Neural cell (in vitro differentiated cells): ENCODE results near the gene SUCLG1. TPM values are rescaled to one million over a fixed set of nuclear protein-coding genes. Genes with fewer than 3 reads are reported as not detected.

Source experiments
- H2AFZ ChIP-seq: fragments of 200-600, 300-800 bp; sonication (generic), shearing (Covaris generic); 2 replicates; pipeline ENCODE4 v1.6.0; 2014; ENCODE audit warnings: low read depth, mild to moderate bottlenecking, antibody characterized with exemption, low read length, moderate library complexity
- H3F3A ChIP-seq: fragments of 200-600 bp; shearing (Covaris generic); 2 replicates; pipeline ENCODE4 v1.6.1; 2016; ENCODE audit warnings: mild to moderate bottlenecking, moderate library complexity, mixed read lengths, antibody characterized with exemption, low read length; ENCODE audit not compliant: insufficient read depth, poor library complexity, severe bottlenecking
- H3K27ac ChIP-seq: fragments of 200-600, 300-800 bp; sonication (generic), shearing (Covaris generic); 2 replicates; pipeline ENCODE4 v1.5.1; 2014; ENCODE audit warnings: mild to moderate bottlenecking, low read length, moderate library complexity
- H3K27me3 ChIP-seq: fragments of 300-800, 200-600 bp; sonication (generic), shearing (Covaris generic); 2 replicates; pipeline ENCODE4 v1.6.0; 2014; ENCODE audit warnings: mild to moderate bottlenecking, low read depth, low read length, moderate library complexity; ENCODE audit not compliant: insufficient read depth
- H3K36me3 ChIP-seq: fragments of 300-800, 200-600 bp; sonication (generic), shearing (Covaris generic); 2 replicates; pipeline ENCODE4 v1.5.1; 2014; ENCODE audit warnings: mild to moderate bottlenecking, antibody characterized with exemption, low read length, moderate library complexity; ENCODE audit not compliant: insufficient read depth
- H3K4me2 ChIP-seq: fragments of 300-800, 200-600 bp; sonication (generic), shearing (Covaris generic); 2 replicates; pipeline ENCODE4 v1.6.0; 2014; ENCODE audit warnings: mild to moderate bottlenecking, low read length
- H3K4me3 ChIP-seq: fragments of 300-800, 200-600 bp; sonication (generic), shearing (Covaris generic); 2 replicates; pipeline ENCODE4 v1.5.1; 2014; ENCODE audit warnings: mild to moderate bottlenecking, low read length, moderate library complexity
- H3K79me2 ChIP-seq: fragments of 200-600 bp; shearing (Covaris generic); replicated peaks from 2 replicates; pipeline ENCODE4 v1.6.0; 2014; ENCODE audit warnings: mild to moderate bottlenecking, low read length, moderate library complexity; ENCODE audit not compliant: insufficient read depth
- H3K9ac ChIP-seq: fragments of 300-800, 200-600 bp; sonication (generic), shearing (Covaris generic); 2 replicates; pipeline ENCODE4 v1.6.1; 2016; ENCODE audit warnings: mild to moderate bottlenecking, low read length, mixed read lengths
- H3K9me2 ChIP-seq: fragments of 200-600 bp; shearing (Covaris generic); 2 replicates; pipeline ENCODE4 v1.6.1; 2016; ENCODE audit warnings: mild to moderate bottlenecking, low read length, mixed read lengths; ENCODE audit not compliant: insufficient read depth
- H3K9me3 ChIP-seq: fragments of 200-600, 300-800 bp; sonication (generic), shearing (Covaris generic); 2 replicates; pipeline ENCODE4 v1.6.1; 2016; ENCODE audit warnings: mild to moderate bottlenecking, mixed run types, low read length, moderate library complexity, mixed read lengths
- H4K20me1 ChIP-seq: fragments of 200-600 bp; shearing (Covaris generic); 2 replicates; pipeline ENCODE4 v1.6.1; 2016; ENCODE audit warnings: mild to moderate bottlenecking, mixed run types; ENCODE audit not compliant: insufficient read depth
- EP300 ChIP-seq: fragments of 450-650 bp; conservative IDR thresholded peaks from 2 replicates; pipeline ENCODE4 v1.6.1; 2014; ENCODE audit warnings: antibody characterized with exemption, mild to moderate bottlenecking, moderate library complexity; ENCODE audit not compliant: poor library complexity, severe bottlenecking
- EZH2 ChIP-seq: fragments of 200-600, 300-800 bp; shearing (Covaris generic), sonication (generic); IDR thresholded peaks from 2 replicates; pipeline ENCODE4 v1.6.1; 2014; ENCODE audit warnings: antibody characterized with exemption, low read length, borderline replicate concordance, mild to moderate bottlenecking; ENCODE audit not compliant: insufficient read depth, poor library complexity, severe bottlenecking
- MXI1 ChIP-seq: fragments of 450-650 bp; conservative IDR thresholded peaks from 2 replicates; pipeline ENCODE4 v1.6.1; 2014; ENCODE audit warnings: antibody characterized with exemption, mild to moderate bottlenecking; ENCODE audit not compliant: poor library complexity, severe bottlenecking
- POLR2AphosphoS5 ChIP-seq: IDR thresholded peaks from 2 replicates; pipeline ENCODE4 v1.6.1; 2012
- RAD21 ChIP-seq: fragments of 450-650 bp; conservative IDR thresholded peaks from 2 replicates; pipeline ENCODE4 v1.6.1; 2014; ENCODE audit warnings: antibody characterized with exemption, mild to moderate bottlenecking, moderate library complexity
- SMC3 ChIP-seq: fragments of 450-650 bp; conservative IDR thresholded peaks from 2 replicates; pipeline ENCODE4 v1.6.1; 2014; ENCODE audit warnings: antibody characterized with exemption, mild to moderate bottlenecking, moderate library complexity; ENCODE audit not compliant: poor library complexity
- TAF1 ChIP-seq: IDR thresholded peaks from 2 replicates; pipeline ENCODE4 v1.6.1; 2012; ENCODE audit warnings: low read depth
- polyA plus RNA-seq: library from polyadenylated mRNA; depleted of rRNA; stranded (reverse); fragments of >200 nt; gene quantifications from 2 replicates; pipeline ENCODE4 v1.2.3, GENCODE V29; 2014
- TF ChIP-seq, protein P1 (sequence below): IDR thresholded peaks from 2 replicates; pipeline ENCODE4 v1.6.1; 2012; ENCODE audit warnings: borderline replicate concordance
- TF ChIP-seq, protein P2 (sequence below): fragments of 450-650 bp; IDR thresholded peaks from 2 replicates; pipeline ENCODE4 v1.5.1; 2014; ENCODE audit warnings: antibody characterized with exemption, mild to moderate bottlenecking, moderate library complexity; ENCODE audit not compliant: poor library complexity, severe bottlenecking

Gene SUCLG1
- polyA plus RNA-seq, 1 donor from 2014 or later: 135 TPM

DNA sequence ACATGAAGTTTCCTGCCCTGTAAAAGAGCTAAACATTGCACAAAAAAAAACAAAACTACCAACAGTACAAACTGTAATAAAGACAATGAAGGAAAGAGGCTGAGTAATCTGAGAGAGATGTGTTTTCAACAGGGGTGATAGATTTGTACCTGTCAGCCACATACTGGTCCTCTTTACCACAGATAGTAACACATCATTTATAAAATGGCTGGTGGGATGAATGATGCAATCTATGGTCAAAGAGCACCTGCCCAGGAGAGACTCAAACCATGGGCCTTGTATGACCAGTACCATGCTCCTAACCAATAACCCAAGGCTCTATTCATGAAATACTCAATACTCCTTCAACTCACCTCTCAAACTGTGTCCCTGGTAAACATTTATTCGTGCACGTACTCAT lies 4.5 kb downstream of the SUCLG1 start:
- Histone ChIP-seq H3F3A (no peaks in the 10 kb centered on the region), H3K4me3 (no peak overlapping the region), H3K27ac (no peak overlapping the region), H3K9me3 (no peaks in the 10 kb centered on the region), H4K20me1 (no peaks in the 10 kb centered on the region), H3K36me3 (no peaks in the 10 kb centered on the region), H3K9me2 (no peaks in the 10 kb centered on the region), H3K27me3 (no peaks in the 10 kb centered on the region), H2AFZ (no peak overlapping the region), H3K9ac (no peak overlapping the region), H3K79me2 (peaks cover 38% of the 10 kb centered on the region), H3K4me2 (no peak overlapping the region)
- TF ChIP-seq EZH2 (no peak), RAD21 (no peak), POLR2AphosphoS5 (no peak), TAF1 (no peak), MXI1 (no peak), SMC3 (no peak)
- TF ChIP-seq, protein P1, sequence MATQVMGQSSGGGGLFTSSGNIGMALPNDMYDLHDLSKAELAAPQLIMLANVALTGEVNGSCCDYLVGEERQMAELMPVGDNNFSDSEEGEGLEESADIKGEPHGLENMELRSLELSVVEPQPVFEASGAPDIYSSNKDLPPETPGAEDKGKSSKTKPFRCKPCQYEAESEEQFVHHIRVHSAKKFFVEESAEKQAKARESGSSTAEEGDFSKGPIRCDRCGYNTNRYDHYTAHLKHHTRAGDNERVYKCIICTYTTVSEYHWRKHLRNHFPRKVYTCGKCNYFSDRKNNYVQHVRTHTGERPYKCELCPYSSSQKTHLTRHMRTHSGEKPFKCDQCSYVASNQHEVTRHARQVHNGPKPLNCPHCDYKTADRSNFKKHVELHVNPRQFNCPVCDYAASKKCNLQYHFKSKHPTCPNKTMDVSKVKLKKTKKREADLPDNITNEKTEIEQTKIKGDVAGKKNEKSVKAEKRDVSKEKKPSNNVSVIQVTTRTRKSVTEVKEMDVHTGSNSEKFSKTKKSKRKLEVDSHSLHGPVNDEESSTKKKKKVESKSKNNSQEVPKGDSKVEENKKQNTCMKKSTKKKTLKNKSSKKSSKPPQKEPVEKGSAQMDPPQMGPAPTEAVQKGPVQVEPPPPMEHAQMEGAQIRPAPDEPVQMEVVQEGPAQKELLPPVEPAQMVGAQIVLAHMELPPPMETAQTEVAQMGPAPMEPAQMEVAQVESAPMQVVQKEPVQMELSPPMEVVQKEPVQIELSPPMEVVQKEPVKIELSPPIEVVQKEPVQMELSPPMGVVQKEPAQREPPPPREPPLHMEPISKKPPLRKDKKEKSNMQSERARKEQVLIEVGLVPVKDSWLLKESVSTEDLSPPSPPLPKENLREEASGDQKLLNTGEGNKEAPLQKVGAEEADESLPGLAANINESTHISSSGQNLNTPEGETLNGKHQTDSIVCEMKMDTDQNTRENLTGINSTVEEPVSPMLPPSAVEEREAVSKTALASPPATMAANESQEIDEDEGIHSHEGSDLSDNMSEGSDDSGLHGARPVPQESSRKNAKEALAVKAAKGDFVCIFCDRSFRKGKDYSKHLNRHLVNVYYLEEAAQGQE: no peak

DNA sequence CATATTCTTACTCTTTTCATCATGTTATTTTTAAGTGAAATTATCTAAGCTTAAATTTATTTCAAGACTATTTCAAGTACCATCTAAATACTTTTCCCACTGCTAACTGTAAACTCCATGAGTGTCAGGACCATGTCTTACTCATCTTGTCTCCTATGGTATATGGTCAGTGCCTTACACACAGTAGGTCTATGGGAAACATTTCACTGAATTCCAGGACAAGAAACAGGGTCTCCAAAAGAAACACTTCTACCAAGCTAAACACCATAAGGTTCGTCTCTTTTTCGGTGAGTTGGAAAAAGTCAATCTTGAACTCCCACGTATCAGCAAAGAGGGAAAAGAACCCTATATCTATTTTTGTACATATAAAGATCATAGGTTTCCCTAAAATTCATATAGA lies 6.5 kb downstream of the SUCLG1 start:
- H3K27ac ChIP-seq: no peak overlapping the region
- H4K20me1 ChIP-seq: no peaks in the 10 kb centered on the region
- no peak for TF ChIP-seq EP300
- TF ChIP-seq POLR2AphosphoS5: no peak
- no peak for TF ChIP-seq SMC3
- no peak for TF ChIP-seq EZH2
- TF ChIP-seq MXI1: no peak
- TF ChIP-seq, protein P1: no peak
- no peak for TF ChIP-seq RAD21
- no peak for TF ChIP-seq TAF1
- TF ChIP-seq, protein P2, sequence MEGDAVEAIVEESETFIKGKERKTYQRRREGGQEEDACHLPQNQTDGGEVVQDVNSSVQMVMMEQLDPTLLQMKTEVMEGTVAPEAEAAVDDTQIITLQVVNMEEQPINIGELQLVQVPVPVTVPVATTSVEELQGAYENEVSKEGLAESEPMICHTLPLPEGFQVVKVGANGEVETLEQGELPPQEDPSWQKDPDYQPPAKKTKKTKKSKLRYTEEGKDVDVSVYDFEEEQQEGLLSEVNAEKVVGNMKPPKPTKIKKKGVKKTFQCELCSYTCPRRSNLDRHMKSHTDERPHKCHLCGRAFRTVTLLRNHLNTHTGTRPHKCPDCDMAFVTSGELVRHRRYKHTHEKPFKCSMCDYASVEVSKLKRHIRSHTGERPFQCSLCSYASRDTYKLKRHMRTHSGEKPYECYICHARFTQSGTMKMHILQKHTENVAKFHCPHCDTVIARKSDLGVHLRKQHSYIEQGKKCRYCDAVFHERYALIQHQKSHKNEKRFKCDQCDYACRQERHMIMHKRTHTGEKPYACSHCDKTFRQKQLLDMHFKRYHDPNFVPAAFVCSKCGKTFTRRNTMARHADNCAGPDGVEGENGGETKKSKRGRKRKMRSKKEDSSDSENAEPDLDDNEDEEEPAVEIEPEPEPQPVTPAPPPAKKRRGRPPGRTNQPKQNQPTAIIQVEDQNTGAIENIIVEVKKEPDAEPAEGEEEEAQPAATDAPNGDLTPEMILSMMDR: no peak
- H3K4me3 ChIP-seq: no peak overlapping the region
- H3K4me2 ChIP-seq: no peak overlapping the region
- H3K27me3 ChIP-seq: no peaks in the 10 kb centered on the region
- H3K36me3 ChIP-seq: no peaks in the 10 kb centered on the region
- no peaks in the 10 kb centered on the region for H3K9me3 ChIP-seq
- H2AFZ ChIP-seq: no peak overlapping the region
- H3K79me2 ChIP-seq: peaks cover 29% of the 10 kb centered on the region
- H3F3A ChIP-seq: no peaks in the 10 kb centered on the region
- no peak overlapping the region for H3K9ac ChIP-seq
- no peaks in the 10 kb centered on the region for H3K9me2 ChIP-seq
